K562 (cell line): Measurements from ENCODE around the gene PMFBP1. TPM values are rescaled to one million over a fixed set of nuclear protein-coding genes. Genes with fewer than 3 reads are reported as not detected.

Source experiments
- ARID1B ChIP-seq: fragments of 450-650 bp; IDR thresholded peaks from 2 replicates; pipeline ENCODE4 v1.6.1; 2016; ENCODE audit warnings: antibody characterized with exemption, mild to moderate bottlenecking, inconsistent platforms
- HMG20A ChIP-seq: fragments of 450-650 bp; formaldehyde crosslinking; conservative IDR thresholded peaks from 2 replicates; pipeline ENCODE4 v1.4.0; 2020; ENCODE audit warnings: mild to moderate bottlenecking, mixed read lengths
- HNRNPUL1 ChIP-seq: fragments of 200-400 bp; formaldehyde crosslinking; IDR thresholded peaks from 2 replicates; pipeline ENCODE4 v1.6.1; 2017; ENCODE audit warnings: low read length
- MAFF ChIP-seq: IDR thresholded peaks from 2 replicates; pipeline ENCODE4 v1.6.1; 2012; ENCODE audit warnings: low read length, improper control_type of control experiment
- MAZ ChIP-seq, 2 experiments: fragments of 450-650 bp in 1 of 2; sonication (generic) in 1 of 2; formaldehyde crosslinking; IDR thresholded peaks in 1 of 2; conservative IDR thresholded peaks in 1 of 2; 2 replicates each; pipeline versions ENCODE4 v1.4.0 to v1.5.0; 2020; ENCODE audit warnings: mild to moderate bottlenecking in 1 of 2, missing genetic modification reagents in 1 of 2
- MITF ChIP-seq: IDR thresholded peaks from 2 replicates; pipeline ENCODE4 v1.6.1; 2014; ENCODE audit warnings: antibody characterized with exemption
- NFATC3 ChIP-seq: fragments of 450-650 bp; IDR thresholded peaks from 2 replicates; pipeline ENCODE4 v1.6.1; 2017; ENCODE audit warnings: mild to moderate bottlenecking
- NFRKB ChIP-seq: fragments of 450-650 bp; IDR thresholded peaks from 2 replicates; pipeline ENCODE4 v1.6.1; 2016; ENCODE audit warnings: low read depth
- RAD51 ChIP-seq: fragments of 450-650 bp; IDR thresholded peaks from 2 replicates; pipeline ENCODE4 v1.7.1; 2016; ENCODE audit warnings: low read depth, mild to moderate bottlenecking, borderline replicate concordance
- SETDB1 ChIP-seq: IDR thresholded peaks from one replicate; pipeline ENCODE4 v1.6.1; 2012; ENCODE audit warnings: low read length, control low read depth, inconsistent platforms
- TBL1XR1 ChIP-seq, 2 experiments: IDR thresholded peaks; 2 replicates each; pipeline ENCODE4 v1.6.1; 2012; ENCODE audit warnings: improper control_type of control experiment in 2 of 2, low read length in 2 of 2, mild to moderate bottlenecking in 1 of 2
- ZBTB12 ChIP-seq: fragments of 250-450 bp; sonication (Bioruptor Pico); IDR thresholded peaks from 2 replicates; pipeline ENCODE4 v1.4.0; 2020
- ZNF124 ChIP-seq: sonication (generic); formaldehyde crosslinking; IDR thresholded peaks from 2 replicates; pipeline ENCODE4 v1.8.1; 2022; ENCODE audit warnings: missing genetic modification reagents
- ZNF354B ChIP-seq: fragments of 250-450 bp; sonication (Bioruptor Pico); IDR thresholded peaks from 2 replicates; pipeline ENCODE4 v1.4.0; 2020
- ZNF695 ChIP-seq: fragments of 450-650 bp; formaldehyde crosslinking; IDR thresholded peaks from 2 replicates; pipeline ENCODE4 v1.4.0; 2020; ENCODE audit warnings: mild to moderate bottlenecking, moderate library complexity
- ZNF717 ChIP-seq: fragments of 250-450 bp; sonication (Bioruptor Pico); IDR thresholded peaks from 2 replicates; pipeline ENCODE4 v1.5.0; 2021
- polyA plus RNA-seq, 8 experiments: library from polyadenylated mRNA; depleted of rRNA in 4 of 8; stranded (reverse) in 5 of 8; unstranded in 3 of 8; fragments of >200 nt; fragmentation: Nextera tagmentation in 2 of 8; fragmentation: Illumina TruSeq in 1 of 8; extraction: Ambion mirVana in 2 of 8; extraction: Trizol in 1 of 8; gene quantifications; 2 replicates each; pipeline versions ENCODE4 v1.2.1 to v1.2.3, GENCODE V29; 2011 to 2014; ENCODE audit warnings: inconsistent platforms in 1 of 8, missing spikeins in 1 of 8
- total RNA-seq, 7 experiments: library from RNA; depleted of rRNA in 6 of 7; stranded (reverse); fragments of >200 nt in 6 of 7; fragmentation: Illumina TruSeq in 2 of 7; extraction: Trizol in 2 of 7; gene quantifications; 2 replicates each; pipeline versions ENCODE4 v1.2.1 to v1.2.3, GENCODE V29; 2011 to 2021; ENCODE audit warnings: low replicate concordance in 1 of 7
- TF ChIP-seq, protein P1 (sequence below): sonication (generic); formaldehyde crosslinking; IDR thresholded peaks from 2 replicates; pipeline ENCODE4 v1.8.1; 2023; ENCODE audit warnings: mild to moderate bottlenecking, missing genetic modification reagents, moderate library complexity
- TF ChIP-seq, protein P2 (sequence below): fragments of 250-450 bp; sonication (Bioruptor Pico); IDR thresholded peaks from 2 replicates; pipeline ENCODE4 v1.5.0; 2022; ENCODE audit warnings: mild to moderate bottlenecking
- TF ChIP-seq, protein P3 (sequence below): IDR thresholded peaks from 2 replicates; pipeline ENCODE4 v1.6.1; 2016; ENCODE audit warnings: missing genetic modification characterization, missing compliant biosample characterization

Gene PMFBP1
- total and polyA plus RNA-seq, 9 of the 15 experiments (the other 6 are each of a cell fraction or from before 2014, with no cell fraction given): 0.13 to 0.91 (median 0.47) TPM

GRCh38 chr16:72072514-72073342 is 99.2 kb downstream of the PMFBP1 start (continued):
- TF ChIP-seq, protein P1, sequence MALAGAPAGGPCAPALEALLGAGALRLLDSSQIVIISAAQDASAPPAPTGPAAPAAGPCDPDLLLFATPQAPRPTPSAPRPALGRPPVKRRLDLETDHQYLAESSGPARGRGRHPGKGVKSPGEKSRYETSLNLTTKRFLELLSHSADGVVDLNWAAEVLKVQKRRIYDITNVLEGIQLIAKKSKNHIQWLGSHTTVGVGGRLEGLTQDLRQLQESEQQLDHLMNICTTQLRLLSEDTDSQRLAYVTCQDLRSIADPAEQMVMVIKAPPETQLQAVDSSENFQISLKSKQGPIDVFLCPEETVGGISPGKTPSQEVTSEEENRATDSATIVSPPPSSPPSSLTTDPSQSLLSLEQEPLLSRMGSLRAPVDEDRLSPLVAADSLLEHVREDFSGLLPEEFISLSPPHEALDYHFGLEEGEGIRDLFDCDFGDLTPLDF (CRISPR knock-in tag): no peak
- TF ChIP-seq MAFF (no peak), ZNF695 (CRISPR knock-in tag) (no peak), ARID1B (peak; percentile 92), ZNF717 (no peak), ZBTB12 (CRISPR knock-in tag) (no peak), NFATC3 (no peak), MAZ (CRISPR knock-in tag; conservative IDR thresholded peaks at IDR 0.05 in 1 of 2, IDR thresholded peaks at IDR 0.05 in 1 of 2) (peak; percentile 67 to 87; a peak in 3 of 4 replicates), MITF (no peak), TBL1XR1 (IDR thresholded peaks at IDR 0.05; ENCODE audit: low read length in 2 of 2) (peak in 1 of 2 experiments; percentile 29; a peak in 1 of 4 replicates), HNRNPUL1 (no peak), SETDB1 (no peak), HMG20A (CRISPR knock-in tag) (no peak), ZNF124 (CRISPR knock-in tag) (no peak), ZNF354B (CRISPR knock-in tag) (no peak), RAD51 (no peak), NFRKB (no peak)
- TF ChIP-seq, protein P2, sequence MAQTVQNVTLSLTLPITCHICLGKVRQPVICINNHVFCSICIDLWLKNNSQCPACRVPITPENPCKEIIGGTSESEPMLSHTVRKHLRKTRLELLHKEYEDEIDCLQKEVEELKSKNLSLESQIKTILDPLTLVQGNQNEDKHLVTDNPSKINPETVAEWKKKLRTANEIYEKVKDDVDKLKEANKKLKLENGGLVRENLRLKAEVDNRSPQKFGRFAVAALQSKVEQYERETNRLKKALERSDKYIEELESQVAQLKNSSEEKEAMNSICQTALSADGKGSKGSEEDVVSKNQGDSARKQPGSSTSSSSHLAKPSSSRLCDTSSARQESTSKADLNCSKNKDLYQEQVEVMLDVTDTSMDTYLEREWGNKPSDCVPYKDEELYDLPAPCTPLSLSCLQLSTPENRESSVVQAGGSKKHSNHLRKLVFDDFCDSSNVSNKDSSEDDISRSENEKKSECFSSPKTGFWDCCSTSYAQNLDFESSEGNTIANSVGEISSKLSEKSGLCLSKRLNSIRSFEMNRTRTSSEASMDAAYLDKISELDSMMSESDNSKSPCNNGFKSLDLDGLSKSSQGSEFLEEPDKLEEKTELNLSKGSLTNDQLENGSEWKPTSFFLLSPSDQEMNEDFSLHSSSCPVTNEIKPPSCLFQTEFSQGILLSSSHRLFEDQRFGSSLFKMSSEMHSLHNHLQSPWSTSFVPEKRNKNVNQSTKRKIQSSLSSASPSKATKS (CRISPR knock-in tag): no peak
- TF ChIP-seq, protein P3, sequence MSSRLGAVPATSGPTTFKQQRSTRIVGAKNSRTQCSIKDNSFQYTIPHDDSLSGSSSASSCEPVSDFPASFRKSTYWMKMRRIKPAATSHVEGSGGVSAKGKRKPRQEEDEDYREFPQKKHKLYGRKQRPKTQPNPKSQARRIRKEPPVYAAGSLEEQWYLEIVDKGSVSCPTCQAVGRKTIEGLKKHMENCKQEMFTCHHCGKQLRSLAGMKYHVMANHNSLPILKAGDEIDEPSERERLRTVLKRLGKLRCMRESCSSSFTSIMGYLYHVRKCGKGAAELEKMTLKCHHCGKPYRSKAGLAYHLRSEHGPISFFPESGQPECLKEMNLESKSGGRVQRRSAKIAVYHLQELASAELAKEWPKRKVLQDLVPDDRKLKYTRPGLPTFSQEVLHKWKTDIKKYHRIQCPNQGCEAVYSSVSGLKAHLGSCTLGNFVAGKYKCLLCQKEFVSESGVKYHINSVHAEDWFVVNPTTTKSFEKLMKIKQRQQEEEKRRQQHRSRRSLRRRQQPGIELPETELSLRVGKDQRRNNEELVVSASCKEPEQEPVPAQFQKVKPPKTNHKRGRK (tag): no peak
